ENCODE results near the gene PDZD11.
"Not testable (repeated sequence)": the region's sequence is repeated elsewhere in the genome, so short reads cannot be mapped to it uniquely, and the experiment has no call there.

Gene PDZD11, protein sequence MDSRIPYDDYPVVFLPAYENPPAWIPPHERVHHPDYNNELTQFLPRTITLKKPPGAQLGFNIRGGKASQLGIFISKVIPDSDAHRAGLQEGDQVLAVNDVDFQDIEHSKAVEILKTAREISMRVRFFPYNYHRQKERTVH

DNA sequence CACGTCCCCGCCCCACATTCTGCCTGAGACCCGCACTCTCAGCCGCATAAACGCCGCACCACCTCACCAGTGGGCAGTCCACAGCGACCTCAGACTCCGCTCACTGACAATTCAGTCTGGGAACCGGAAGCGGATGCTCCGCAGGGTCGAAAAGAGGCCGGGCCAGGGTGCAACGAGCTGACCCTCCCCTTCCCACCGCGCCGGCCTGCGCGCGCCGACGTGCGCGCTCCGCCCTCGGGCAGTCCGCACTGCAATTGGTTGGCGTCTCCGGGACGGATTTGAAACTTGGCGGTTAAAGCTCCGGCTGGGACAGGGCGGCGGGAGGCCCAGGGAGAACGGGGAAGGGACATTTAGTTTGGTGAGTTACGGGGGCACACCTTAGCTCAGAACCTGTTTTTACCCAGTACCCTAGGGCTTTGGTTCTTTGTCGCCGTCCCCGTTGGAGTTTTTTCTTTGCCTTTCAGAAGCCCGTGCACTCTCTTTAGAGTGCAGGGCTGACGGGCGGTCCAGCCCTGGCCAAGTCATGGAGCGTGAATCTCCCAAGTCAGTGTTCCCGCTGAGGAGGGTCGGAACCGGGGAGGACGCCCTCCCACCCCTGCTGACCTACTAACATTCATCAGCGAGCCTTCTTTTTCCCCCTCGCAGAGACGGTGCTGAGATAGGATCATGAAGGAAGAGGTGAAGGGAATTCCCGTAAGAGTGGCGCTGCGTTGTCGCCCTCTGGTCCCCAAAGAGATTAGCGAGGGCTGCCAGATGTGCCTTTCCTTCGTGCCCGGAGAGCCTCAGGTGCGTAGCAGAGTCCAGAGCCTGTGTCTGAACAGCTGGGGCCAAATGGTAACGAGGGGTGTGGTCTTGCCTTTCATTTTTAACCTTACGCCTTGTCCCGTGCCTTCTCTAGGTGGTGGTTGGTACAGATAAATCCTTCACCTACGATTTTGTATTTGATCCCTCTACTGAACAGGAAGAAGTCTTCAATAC, at the start of gene PDZD11, which contains the start of gene KIF4A:
Gene PDZD11, minus strand, starts transcription at position 135 of the 978 bp plus-strand sequence. CDS start 586 bp downstream, outside the sequence.
Gene KIF4A, plus strand, starts transcription at position 312 of the 978 bp plus-strand sequence. Its CDS starts 355 bp downstream, at position 667.
- DNase-seq, result peak; percentile 81

DNA sequence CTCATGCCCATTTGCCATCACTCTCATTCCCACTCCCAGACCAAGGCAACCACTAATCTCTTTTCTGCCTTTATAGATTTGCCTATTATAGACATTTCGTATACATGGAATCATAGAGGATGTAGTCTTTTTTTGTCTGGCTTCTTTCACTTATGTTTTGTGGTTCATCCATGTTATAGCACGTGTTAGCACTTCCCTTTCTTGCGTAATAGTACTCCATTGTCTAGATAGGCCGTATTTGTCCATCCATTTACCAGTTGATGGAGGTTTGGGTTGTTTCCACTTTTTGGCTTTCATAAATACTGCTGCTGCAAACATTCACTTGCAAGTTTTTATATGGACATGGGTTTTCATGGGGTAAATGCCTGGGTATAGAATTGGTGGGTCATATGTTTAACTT, 48.6 kb upstream of the PDZD11 start:
- DNase-seq, result no peak

GRCh38 chrX:70336767-70337166, 47.0 kb upstream of the PDZD11 start:
- DNase-seq, result no peak

DNA sequence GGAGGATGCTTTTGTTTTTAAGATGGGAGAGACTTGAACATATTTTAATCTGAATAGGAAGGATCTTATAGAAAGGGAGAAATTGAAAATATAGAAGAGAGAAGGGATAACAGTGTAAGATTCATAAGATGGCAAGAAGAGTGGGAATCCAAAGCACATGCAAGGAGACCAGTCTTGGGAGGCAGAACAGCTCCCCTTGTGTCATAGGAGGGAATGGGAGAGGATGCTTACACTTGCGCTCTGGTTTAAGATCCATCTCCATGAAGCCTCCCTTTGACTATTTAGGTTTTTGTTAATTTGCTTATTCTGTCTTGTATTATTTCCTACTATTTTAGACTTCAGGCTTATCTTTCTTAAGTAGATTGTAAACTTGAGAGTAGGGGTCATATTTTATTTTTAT, 42.9 kb upstream of the PDZD11 start:
- no peak for DNase-seq

DNA sequence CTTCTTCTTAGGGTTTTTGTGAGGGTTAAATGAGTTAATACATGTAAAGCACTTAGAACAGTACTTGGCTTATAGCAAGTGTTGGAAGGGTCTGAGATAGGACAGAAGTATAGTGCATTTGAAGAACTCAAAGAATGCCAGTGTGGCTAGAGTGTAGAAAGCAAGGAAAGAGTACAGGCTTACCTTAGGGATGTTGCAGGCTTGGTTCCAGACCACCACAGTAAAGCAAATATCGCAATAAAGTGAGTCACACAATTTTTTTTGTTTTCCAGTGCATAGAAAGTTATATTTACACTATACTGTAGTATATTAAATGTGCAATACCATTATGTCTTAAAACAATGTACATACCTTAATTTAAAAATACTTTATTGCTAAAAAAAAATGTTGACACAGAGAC, 41.4 kb upstream of the PDZD11 start:
- no peak for DNase-seq

DNA sequence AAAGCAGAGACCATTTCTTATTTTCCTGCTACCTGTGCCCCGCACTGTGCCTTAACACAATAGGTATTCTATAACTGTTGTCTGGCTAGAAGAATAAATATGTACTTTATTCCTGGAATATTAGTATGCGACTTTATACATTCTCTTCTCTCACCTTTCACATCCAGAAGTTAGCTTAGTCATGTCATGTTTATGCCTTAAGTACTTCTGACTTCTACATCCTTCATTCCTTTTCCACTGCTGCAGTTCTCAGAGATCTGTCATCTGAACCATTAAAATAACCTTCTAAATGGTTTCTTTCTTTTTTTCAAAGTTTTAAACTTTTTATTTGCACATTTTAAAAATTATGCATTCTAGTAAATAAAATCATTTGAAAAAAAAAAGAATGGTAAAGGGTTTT, 34.6 kb upstream of the PDZD11 start:
- DNase-seq, result no peak

- not testable (repeated sequence) for DNase-seq
These were observed 33.9 kb upstream of the PDZD11 start for GRCh38 chrX:70323628-70324027.

DNA sequence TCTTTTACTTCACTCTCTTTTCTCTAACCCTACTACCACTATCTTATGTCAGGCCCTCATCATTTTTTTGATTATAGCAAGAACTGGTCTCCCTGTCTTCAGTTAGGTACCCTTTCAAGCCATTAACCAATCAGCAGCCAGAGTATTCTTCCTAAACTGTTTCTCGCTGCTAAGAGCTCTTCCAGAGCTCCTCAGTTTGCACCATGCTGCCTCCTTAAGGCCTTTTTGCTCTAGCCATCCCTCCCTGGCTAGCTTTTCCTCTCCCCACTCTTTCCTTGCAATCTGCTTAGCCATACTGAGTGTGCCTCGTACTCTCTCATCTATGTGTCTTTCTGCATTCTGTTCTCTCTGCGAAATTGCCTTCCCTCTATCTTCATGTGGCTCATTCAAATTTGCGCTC, 33.1 kb upstream of the PDZD11 start:
- DNase-seq, result no peak

DNA sequence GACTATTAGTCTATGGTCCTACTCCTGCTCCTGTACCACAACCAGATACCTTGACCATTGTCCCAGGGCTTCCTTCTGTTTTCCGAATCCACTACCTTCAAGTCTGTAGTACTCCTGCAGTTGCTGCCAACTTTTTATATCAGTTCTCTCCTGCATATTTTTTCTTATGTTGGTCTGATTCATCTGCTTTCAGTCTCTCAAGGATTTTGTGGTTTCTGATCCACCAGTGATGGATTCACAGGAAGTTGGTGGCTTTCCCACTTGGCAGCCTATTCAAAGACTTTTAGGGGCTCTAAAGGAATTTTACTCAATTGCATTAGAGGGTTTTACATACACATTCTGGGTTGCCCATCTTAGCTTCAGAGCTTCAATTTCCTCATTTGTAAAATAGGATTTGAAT, 23.8 kb upstream of the PDZD11 start:
- DNase-seq, result no peak

GRCh38 chrX:70301716-70302115, 12.0 kb upstream of the PDZD11 start:
- DNase-seq, result no peak

DNA sequence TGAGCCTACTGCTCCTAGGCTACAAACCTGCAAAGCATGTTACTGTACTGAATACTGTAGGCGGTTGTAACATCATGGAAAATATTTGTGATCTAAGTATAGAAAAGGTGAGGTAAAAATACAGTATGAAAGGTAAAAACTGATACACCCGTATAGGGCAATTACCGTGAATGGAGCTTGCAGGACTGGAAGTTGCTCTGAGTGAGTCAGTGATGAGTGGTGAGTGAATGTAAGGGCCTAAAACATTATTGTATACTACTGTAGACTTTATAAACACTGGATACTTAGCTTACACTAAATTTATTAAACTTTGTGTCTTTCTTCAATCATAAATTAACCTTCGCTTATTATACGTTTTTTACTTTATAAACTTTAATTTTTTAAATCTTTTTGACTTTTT, 3.9 kb upstream of the PDZD11 start:
- DNase-seq, result no peak

DNA sequence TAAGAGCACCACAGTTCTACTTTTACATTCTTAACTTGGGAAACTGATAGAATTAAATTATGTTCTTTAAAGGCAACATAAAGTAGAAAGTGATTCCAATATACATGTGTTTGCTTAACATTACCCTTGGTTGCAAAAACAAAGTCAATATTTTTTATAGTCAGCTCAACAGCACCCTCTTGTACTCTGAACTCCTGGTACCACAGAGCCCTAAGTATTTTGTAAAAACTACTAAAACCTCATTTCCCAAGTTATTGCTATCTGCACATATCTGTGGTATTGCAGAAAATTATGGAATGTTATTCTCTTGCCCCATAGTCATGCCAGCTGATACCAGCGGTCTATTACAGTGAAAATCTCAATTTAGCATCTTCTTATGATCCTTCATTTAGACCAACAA, 3.1 kb upstream of the PDZD11 start:
- no peak for DNase-seq

DNA sequence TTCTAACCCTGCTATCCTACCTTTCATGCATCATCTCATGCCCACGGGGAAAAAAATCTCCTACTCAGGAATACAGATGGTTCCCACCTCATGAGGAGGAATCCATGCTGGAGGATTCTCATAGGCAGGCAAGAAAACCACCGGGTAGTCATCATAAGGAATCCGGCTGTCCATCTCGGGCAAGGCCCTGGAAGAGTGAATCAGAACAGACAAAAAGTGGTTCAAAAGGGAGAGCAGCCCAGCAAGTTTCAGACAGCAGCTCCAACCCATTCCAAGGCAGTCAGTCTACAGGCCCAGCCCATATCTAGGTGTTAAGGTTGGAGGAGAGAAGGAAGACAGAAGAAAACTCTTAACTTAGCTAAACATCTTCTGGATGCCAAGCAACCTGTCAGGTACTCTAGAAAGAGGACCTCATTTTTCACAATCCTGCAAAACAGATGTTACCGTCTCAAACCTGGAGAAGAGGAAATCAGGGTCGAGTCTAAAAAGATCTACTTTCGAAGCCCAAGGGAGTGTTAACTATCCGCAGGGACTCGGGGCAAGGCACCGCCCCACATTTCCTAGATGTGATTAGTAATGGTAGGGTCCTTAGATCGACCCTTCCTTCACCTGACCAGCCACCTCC, 447 bp downstream of the PDZD11 start:
- no peak for DNase-seq

GRCh38 chrX:70281951-70282350, 7.8 kb downstream of the PDZD11 start, which contains the start of gene RAB41:
RAB41 (plus strand) TSS chrX:70282172; CDS start chrX:70282218, 46 bp downstream.
- no peak for DNase-seq

DNA sequence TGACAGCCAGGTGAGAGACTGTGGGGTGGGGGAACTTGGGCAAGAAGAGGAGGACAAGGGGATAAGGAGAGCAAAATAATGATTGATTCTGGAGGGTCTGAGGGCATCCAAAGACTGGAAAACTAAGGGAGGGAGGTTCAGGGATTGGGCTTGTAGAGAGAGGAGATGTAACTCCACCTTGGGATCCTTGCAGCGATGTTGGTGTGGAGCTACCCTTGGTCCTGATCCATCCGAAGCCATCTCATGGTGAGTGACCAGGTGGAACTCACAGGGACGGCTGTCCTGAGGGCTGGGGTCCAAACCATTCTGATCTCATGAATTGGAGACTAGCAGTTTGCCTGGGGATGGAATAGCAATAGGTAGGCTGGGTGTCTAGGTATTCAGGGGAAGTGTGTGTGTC, 9.2 kb downstream of the PDZD11 start:
- DNase-seq, result no peak

DNA sequence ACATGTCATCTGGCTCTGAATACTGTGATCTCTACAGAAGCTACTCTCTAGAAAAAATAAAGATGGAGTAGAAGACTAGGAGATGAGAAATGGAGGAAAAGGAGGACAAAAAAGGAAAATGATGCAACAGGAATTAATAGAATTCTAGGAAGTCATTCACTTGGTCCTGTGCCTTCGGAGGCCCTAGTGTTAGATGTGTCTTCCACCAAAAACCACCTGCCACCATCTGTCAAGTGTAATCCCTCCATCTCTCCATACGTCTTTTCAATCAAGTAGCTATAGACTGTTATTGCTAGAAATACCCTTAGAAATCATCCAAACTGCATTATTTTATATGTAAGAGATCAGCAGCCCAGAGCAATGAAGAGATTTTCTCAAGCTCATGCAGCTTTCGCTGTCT, 10.6 kb downstream of the PDZD11 start:
- no peak for DNase-seq

DNA sequence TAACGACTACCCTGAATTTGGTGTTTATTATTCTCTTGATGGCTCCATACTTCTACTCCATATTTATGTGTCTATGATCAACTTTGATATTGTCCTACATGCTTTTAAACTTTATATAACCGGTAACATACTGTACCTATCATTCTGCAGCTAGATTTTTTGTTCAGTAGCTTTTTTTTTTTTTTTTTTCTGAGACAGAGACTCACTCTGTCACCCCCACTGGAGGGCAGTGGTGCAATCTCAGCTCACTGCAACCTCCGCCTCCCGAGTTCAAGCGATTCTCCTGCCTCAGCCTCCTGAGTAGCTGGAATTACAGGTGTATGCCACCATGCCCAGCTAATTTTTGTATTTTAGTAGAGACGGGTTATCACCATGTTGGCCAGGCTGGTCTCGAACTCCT, 15.7 kb downstream of the PDZD11 start:
- not testable (repeated sequence) for DNase-seq

- DNase-seq, result no peak
These were observed 21.7 kb downstream of the PDZD11 start, which contains the start of gene ARR3 for GRCh38 chrX:70268034-70268433. ARR3 (plus strand) TSS chrX:70268334; CDS start chrX:70269386, 1,052 bp downstream.

DNA sequence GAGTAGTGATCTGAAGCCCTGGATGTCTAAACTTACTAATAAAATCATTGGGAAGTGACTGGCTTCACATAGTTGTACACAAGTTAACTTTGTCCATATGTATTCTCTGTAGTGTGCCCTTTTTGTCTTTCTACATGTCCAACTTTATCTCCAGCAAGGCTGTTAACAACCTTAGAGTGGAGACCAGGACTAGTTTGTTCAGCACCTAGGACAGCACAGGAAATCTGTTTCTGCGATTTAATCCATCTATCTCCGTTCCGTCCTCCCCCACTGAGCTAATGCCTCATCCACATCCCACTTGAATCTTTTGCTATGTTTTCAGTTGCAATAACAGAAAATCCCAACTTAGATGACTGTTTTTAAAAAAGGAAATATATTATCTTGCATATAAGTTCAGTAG, 24.9 kb downstream of the PDZD11 start:
- no peak for DNase-seq

DNA sequence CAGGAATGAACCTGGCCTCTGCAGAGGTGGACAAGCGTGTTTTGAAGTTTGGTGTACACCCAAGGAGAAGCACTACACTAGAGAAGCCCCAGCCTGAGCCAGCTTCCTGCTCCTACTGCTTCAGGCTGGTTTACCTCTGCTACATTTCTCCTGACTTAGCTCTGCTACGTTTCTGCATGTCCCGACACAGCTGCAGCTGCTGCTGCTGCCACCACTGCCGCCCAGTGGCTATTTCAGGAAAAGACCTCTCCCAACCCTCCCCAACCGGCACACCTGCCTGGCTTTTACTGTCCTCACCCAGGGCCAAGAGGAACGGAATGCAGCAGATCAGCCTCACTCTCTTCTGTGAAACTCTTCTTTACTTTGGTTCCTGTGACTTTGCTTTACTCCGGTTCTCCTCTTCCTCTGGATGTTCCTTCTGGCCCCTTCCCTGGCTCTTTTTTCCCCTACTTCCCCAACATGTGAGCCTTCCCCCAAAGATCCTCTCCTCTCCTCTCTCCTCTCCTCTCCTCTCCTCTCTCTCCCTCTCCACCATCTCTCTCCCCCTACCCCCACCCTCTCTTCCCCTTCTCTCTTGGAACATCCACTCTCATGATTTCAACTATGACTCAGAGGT, 26.7 kb downstream of the PDZD11 start:
- peak; percentile 5 for DNase-seq

GRCh38 chrX:70260104-70260503, 29.6 kb downstream of the PDZD11 start, which contains the start of gene P2RY4:
P2RY4 (minus strand) TSS chrX:70260204; CDS start chrX:70259624, 580 bp downstream.
- DNase-seq, result no peak

DNA sequence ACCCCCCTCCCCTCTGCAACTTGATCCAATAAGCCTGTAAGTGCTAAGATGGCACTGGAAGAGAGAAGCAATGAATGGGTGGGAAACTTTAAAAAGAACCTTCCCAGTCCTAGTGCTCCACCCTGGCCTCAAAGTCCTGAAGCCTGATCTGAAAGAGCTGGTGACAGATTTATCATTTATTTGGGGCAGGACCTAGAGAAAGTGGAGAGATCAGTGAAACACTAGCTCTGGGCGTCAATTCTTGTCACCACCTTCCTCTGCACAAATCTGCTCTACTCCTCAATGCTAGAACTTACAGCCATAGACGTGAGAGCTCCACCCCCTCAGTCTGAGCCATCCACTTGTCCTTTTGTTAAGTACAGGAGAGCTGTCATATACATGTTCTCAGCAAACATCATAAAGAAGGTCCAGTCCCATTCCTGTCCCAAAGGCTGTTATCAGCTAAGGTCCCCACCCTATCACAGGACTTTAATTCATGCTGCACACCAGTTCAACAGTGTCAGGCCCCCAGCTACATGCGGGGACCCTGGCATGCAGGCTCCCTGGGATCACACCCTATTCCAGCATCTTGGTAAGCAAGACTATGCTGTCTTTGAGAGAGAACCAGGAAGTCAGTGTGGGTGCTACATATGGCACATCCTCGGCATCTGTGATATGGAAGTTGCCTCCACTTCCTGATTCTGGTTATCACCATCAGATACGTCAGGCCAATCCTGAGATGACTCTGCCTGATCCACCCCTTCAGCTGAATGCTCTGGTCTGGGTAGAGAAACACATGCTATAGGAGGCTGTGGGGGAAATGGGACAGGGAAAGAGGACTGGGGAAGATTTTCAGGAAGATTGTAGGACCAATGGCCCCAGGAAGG, 32.1 kb downstream of the PDZD11 start:
- DNase-seq, result no peak
